ENCODE data around the gene IPO8. TPM values are rescaled to one million over a fixed set of nuclear protein-coding genes. Genes with fewer than 3 reads are reported as not detected.

IPO8 gene
- total and polyA plus RNA-seq, 2 of the 4 experiments (the other 2 are of a cell fraction), result 11.1 to 31.5 TPM

- Histone ChIP-seq H2BK20ac (ENCODE audit: low read depth, low read length) (no peak overlapping the region), H2BK15ac (ENCODE audit: low read depth, low read length) (no peak overlapping the region), H3K56ac (ENCODE audit: extremely low read depth, insufficient read depth, low read length) (no peak overlapping the region), H2AFZ (replicated peaks; ENCODE audit: low read length, poor library complexity) (no peak overlapping the region), H3K9me1 (ENCODE audit: insufficient read depth, low read length) (no peaks in the 10 kb centered on the region), H4K20me1 (ENCODE audit: insufficient read depth, low read length) (no peaks in the 10 kb centered on the region), H3K4ac (ENCODE audit: low read depth, low read length) (no peak overlapping the region), H3K9me3 (ENCODE audit: control insufficient read depth, insufficient read depth, low read length) (no peaks in the 10 kb centered on the region), H3K14ac (replicated peaks; ENCODE audit: low read depth, low read length) (no peak overlapping the region), H3K4me3 (ENCODE audit: insufficient read depth, low read depth, low read length) (no peak overlapping the region), H3K27me3 (ENCODE audit: control insufficient read depth, insufficient read depth, low read length) (no peaks in the 10 kb centered on the region), H4K8ac (ENCODE audit: low read depth in 2 of 2, low read length in 2 of 2) (no peak overlapping the region), H4K91ac (ENCODE audit: insufficient read depth, low read depth, low read length) (no peak overlapping the region), H3K4me1 (ENCODE audit: control insufficient read depth, insufficient read depth, low read length) (no peaks in the 10 kb centered on the region), H2AK5ac (ENCODE audit: low read depth, low read length) (no peak overlapping the region), H3K18ac (ENCODE audit: low read depth, low read length) (no peak overlapping the region), H4K5ac (ENCODE audit: low read depth, low read length) (no peak overlapping the region), H3K27ac (ENCODE audit: insufficient read depth, low read length) (no peak overlapping the region), H3K4me2 (ENCODE audit: low read depth, low read length) (no peak overlapping the region), H2BK120ac (ENCODE audit: low read depth, low read length) (no peak overlapping the region), H2BK5ac (ENCODE audit: low read depth, low read length, poor library complexity, severe bottlenecking) (no peak overlapping the region), H3K79me1 (ENCODE audit: low read depth in 1 of 2, low read length in 2 of 2) (no peaks in the 10 kb centered on the region), H3K36me3 (ENCODE audit: control insufficient read depth, insufficient read depth, low read length) (no peaks in the 10 kb centered on the region), H2AK9ac (replicated peaks; ENCODE audit: low read depth, low read length, poor library complexity) (no peak overlapping the region), H3K23ac (ENCODE audit: low read depth, low read length) (no peak overlapping the region), H3K9ac (ENCODE audit: low read depth, low read length) (no peak overlapping the region)
- DNase-seq (no peak), ATAC-seq (ENCODE audit: low read depth) (no peak)
- no peak for TF ChIP-seq RCOR1 (IDR thresholded peaks at IDR 0.05; ENCODE audit: insufficient replicate concordance, low read length)
- CTCF ChIA-PET, result interaction anchor here (0.6 kb wide), 1 partner anchor 1283 kb away, joined by 4 read pairs; no protein-coding TSS in a partner anchor
- in situ Hi-C loops (cut with MboI; ENCODE audit: low sequenced_read_pairs), result no loop called here
- POLR2A ChIA-PET (ENCODE audit: unreplicated experiment), result no interaction called here
- intact Hi-C loops (cut with micrococcal nuclease), result no loop called here
- dilution Hi-C loops (cut with HindIII; ENCODE audit: low sequenced_read_pairs, unreplicated experiment), result no loop called here
- BruUV-seq (replicated peaks), result no TSS peak
Observed at GRCh38 chr12:30614031-30614430, 81.6 kb downstream of the IPO8 start.

Measured in IMR-90 (cell line).